GM19467 (cell line): ENCODE measurements around the gene FBXO11.

Experiments used
- ATAC-seq: cut with Tn5 transposase; IDR thresholded peaks from one replicate; pipeline ENCODE4 v1.9.1; 2021; ENCODE audit warnings: mild to moderate bottlenecking, moderate library complexity; ENCODE audit not compliant: unreplicated experiment

FBXO11 gene

GRCh38 chr2:47798631-47799030 is 107.7 kb downstream of the FBXO11 start:
- no peak for ATAC-seq

GRCh38 chr2:47796090-47796697 is 110.1 kb downstream of the FBXO11 start:
- no peak for ATAC-seq

GRCh38 chr2:47785986-47786385 is 120.3 kb downstream of the FBXO11 start:
- ATAC-seq: no peak

GRCh38 chr2:47784352-47784851 is 121.9 kb downstream of the FBXO11 start:
- no peak for ATAC-seq

- ATAC-seq: peak; percentile 20
Measured at GRCh38 chr2:47783486-47784351, 122.6 kb downstream of the FBXO11 start.

- peak; percentile 74 for ATAC-seq
Measured at GRCh38 chr2:47782671-47783485, 123.4 kb downstream of the FBXO11 start, which contains the start of gene MSH6. Gene MSH6 (plus strand): TSS chr2:47783145. CDS start chr2:47783234, 89 bp downstream.

- peak; percentile 5 for ATAC-seq
Measured at GRCh38 chr2:47782381-47782670, 124.0 kb downstream of the FBXO11 start.

- no peak for ATAC-seq
Measured at GRCh38 chr2:47779426-47779790, 126.9 kb downstream of the FBXO11 start.

- ATAC-seq: no peak
Measured at GRCh38 chr2:47778698-47779425, 127.4 kb downstream of the FBXO11 start.

GRCh38 chr2:47777277-47777937 is 128.9 kb downstream of the FBXO11 start:
- ATAC-seq: no peak

GRCh38 chr2:47774567-47774966 is 131.7 kb downstream of the FBXO11 start:
- no peak for ATAC-seq

GRCh38 chr2:47772343-47772742 is 134.0 kb downstream of the FBXO11 start:
- ATAC-seq: no peak

GRCh38 chr2:47771211-47771610 is 135.1 kb downstream of the FBXO11 start:
- no peak for ATAC-seq

- no peak for ATAC-seq
Measured at GRCh38 chr2:47769318-47769717, 137.0 kb downstream of the FBXO11 start.

GRCh38 chr2:47767880-47768609 is 138.3 kb downstream of the FBXO11 start:
- peak; percentile 69 for ATAC-seq

GRCh38 chr2:47767497-47767844 is 138.8 kb downstream of the FBXO11 start:
- no peak for ATAC-seq

- ATAC-seq: no peak
Measured at GRCh38 chr2:47751856-47752414, 154.4 kb downstream of the FBXO11 start.

GRCh38 chr2:47747878-47748277 is 158.4 kb downstream of the FBXO11 start:
- ATAC-seq: no peak

- no peak for ATAC-seq
Measured at GRCh38 chr2:47744074-47744473, 162.2 kb downstream of the FBXO11 start.
